Ureter (tissue), 1 donor: Measurements from ENCODE around the gene WTIP. TPM values are rescaled to one million over a fixed set of nuclear protein-coding genes. Genes with fewer than 3 reads are reported as not detected.
"Not testable (repeated sequence)": the region's sequence is repeated elsewhere in the genome, so short reads cannot be mapped to it uniquely, and the experiment has no call there.

Source experiments
- DNase-seq: peaks from one replicate; pipeline ENCODE4 v3.0.0-alpha.2; 2020; ENCODE audit warnings: low spot score
- total RNA-seq: library from RNA; stranded (reverse); gene quantifications from one replicate; pipeline ENCODE4 v1.2.4, GENCODE V29; 2023
- donor health status: DM: yes; HTN: yes; CAD: no.

WTIP gene
- total RNA-seq = 14.9 TPM

DNA sequence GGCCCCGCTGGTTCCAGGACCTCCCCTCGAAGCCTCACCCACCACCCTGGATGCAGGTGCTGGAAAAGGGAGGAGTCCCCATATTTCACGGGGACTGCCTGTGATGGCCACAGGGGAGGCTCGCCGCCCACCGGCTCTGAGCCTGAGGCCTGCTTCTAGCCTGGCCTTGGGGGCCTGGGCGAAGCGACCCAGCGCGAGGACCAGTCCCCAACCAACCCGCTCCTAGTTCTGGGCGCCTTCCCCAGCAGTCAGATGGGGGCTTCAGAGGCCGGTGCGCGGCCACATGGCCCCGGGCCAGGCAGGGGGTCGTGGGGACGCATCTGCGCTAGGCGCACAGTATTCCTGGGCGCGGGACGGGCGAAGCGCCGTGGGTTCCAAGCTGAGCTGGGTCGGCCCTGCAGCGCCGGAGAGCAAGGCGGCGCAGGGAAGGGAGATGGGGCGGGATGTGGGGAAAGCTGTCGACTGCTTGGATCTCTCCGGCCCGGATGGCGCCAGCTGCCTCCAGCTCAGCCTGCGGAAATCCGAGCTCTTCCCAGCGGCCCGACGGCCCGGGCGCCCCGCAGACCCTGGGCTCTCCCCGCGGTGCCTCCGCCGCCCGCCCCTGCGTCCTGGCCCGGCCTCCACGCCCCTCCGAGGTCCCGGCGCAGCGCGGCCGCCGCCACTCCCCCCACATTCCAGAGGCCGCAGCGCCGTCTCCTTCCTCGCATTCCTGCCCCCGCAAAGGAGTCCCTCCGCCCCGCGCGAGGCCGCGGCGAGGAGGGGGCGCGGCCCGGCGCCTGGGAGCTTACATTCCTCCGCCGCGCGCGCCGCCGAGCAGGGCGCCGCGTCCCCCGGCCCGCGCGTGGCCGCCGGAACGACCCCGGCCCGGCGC lies at the start of gene WTIP:
Gene WTIP (plus strand): TSS at position 788 of the 871 bp plus-strand sequence. CDS start 217 bp downstream, outside the sequence.
- peak; percentile 65 for DNase-seq

DNA sequence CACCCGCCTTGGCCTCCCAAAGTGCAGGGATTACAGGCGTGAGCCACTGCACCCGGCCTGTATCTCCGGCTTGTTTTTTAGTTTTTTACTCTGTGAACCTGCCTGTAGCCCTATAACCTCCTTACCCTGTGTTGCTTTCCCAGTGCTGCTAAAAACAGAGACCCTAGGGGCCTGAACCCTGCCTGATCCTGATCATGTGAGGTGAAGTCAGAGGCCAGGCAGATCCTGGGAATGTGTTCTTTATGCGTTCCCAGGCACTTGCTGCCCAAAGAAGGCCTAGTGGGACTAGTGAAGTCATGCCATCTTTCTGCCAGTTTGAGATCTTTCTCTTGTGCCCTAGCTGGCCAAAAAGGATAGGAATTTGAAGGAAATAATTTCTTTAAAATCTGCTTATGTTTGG lies 48.8 kb upstream of the WTIP start:
- no peak for DNase-seq

DNA sequence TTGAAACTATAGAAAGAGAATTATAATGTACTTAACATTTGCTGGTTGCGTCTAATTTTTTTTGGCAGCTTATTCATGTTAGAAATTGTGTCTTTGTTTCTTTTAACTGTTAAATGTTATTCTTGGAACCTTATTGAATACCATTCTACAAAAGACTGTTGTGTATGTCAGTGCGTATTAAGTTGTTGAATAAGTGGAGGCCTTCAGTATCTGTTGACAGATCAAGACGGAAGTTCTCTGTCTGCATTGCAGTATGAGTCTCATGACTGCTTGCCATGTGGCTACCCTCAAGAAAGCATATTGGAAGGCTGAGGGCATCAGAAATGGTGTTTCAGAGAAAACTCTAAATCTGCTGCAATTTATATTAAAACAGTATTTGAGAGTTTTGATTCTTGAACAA lies 44.8 kb upstream of the WTIP start:
- no peak for DNase-seq

DNA sequence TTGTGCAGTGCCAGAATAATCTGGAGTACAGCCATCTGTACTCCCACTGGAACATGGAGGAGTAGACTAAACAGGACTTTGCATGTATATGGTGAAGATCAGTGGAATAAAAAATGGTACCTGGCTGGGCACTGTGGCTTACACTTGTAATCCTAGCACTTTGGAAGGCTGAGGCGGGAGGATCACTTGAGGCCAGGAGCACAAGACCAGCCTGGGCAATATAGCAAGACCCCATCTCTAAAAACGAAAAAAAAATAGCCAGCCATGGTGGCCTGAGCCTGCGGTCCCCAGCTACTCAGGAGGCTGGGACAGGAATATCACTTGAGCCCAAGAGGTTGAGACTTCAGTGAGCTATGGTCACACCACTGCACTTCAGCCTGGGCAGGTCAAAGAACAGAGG lies 33.4 kb upstream of the WTIP start:
- no peak for DNase-seq

DNA sequence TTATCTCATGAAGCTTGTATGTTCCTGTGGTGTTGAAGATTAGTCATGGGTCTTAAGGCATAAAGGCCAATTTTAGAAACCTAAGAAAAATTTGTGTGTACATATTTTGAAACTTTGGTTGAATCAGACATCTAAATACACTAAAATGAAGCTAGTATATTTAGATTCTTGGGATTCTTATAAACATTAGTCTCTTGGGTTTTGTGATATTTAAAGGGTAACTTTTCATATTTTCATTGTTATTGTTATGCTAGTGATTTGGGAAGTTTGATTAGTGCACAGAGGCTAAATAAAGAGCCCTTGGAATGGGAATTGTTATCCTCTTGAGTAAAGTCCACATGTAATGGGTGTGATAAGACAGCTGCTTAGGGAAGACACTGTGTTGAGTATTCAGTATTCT lies 28.8 kb upstream of the WTIP start:
- no peak for DNase-seq

DNA sequence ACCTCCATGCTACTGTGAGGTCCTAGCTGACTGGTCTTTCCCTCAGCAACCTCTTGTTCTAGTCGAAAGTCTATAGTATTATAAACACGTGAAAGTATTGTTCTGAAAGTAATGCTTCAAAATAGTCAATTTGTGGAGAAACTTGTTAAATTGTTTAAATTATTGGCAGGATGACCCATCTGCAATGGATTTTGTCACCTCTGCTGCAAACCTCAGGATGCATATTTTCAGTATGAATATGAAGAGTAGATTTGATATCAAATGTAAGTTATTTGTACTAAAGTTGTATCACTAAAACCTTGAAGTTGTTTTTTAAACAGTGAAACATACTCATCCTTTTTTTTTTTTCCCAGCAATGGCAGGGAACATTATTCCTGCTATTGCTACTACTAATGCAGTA lies 27.5 kb upstream of the WTIP start:
- no peak for DNase-seq

DNA sequence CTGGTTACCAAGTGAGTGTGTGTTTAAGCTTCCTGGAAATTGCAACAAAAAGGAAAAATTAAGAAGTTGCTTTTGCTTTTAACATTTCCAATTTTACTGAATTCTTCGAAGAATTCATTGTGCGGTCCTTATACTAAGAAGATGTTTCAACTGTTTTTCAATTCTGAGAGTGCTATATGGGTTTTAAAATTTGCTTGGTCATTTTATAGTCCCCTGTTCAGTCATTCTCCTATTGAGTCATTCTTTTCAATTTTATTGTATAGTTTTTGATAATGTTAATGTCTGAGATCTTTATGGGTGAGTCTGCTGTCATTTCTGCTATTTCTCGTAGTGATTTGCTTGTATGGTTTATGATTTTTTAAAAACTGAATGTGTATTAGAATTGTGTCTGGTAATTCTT lies 26.9 kb upstream of the WTIP start:
- DNase-seq = no peak

DNA sequence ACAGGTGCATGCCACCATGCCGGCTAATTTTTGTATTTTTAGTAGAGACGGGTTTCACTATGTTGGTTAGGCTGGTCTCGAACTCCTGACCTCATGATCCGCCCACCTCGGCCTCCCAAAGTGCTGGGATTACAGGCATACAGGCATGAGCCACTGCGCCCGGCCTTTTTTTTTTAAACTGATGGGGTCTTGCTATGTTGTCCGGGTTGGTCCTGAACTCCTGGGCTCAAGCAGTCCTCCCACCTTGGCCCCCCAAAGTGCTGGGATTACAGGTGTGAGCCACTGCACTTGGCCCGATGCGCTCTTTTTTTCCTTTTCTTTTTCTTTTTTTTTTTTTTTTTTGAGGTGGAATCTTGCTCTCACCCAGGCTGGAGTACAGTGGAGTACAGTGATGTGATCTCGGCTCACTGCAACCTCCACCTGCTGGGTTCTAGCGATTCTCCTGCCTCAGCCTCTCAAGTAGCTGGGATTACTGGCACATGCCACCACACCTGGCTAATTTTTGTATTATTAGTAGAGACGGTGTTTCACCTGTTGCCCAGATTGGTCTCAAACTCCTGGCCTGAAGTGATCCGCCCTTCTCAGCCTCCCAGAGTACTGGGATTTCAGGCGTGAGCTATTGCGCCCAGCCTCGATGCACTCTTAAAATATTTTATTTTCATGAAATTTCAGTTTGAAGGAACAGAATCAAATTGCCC lies 25.6 kb upstream of the WTIP start:
- DNase-seq = not testable (repeated sequence)

DNA sequence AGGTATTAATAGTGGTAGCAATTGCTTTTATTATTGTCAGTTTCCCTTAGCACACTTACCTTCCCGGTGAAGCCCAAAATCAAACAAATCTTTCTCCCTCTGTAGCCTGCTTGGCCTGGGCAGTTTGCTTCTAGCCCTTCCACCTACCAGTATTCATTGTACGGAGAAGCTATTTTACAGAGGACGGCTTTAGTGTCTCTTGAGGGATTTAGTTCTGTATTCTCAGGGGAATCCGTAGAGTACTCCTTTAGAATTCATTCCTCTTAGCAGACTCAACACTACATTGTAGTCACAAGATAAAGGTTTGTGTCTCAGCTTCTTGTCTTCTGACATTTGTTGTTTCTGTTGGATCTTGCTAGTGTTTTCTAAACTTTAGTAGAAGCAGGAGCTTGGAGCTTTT lies 24.1 kb upstream of the WTIP start:
- DNase-seq = no peak

DNA sequence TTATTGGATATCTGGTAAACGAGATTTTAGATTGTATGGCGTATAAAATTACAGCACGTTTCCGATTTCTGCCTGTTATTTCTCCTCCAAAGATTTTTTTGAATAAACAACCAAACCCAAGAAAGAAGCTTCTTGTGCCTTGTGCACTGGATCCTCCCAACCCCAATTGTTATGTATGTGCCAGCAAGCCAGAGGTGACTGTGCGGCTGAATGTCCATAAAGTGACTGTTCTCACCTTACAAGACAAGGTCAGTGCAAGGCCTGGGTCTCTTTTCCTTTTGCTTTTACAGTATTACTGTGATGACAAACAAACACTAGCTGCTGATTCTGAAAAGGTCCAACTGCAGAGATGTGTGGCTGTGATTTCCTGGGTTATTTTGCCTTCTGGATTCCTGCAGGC lies 22.9 kb upstream of the WTIP start:
- no peak for DNase-seq

DNA sequence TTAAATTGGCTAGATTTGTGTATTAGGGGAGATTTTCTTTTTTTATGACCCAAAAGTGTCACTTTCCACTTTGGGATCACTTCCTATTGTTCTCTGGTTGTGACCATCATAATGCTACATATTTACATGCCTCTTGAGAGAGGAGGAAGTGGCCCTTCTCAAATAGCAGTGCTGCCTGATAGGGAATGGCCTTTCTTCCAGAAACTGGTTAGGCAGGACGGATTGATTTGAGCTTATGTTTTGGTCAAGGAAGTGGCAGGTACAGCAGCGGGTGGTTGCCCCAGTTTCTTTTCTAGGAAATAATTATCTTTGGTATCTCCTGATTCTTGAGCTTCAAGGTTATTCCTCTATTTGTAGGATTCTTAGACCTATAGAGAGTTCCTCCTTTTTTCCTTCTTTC lies 21.9 kb upstream of the WTIP start:
- DNase-seq = peak; percentile 66

DNA sequence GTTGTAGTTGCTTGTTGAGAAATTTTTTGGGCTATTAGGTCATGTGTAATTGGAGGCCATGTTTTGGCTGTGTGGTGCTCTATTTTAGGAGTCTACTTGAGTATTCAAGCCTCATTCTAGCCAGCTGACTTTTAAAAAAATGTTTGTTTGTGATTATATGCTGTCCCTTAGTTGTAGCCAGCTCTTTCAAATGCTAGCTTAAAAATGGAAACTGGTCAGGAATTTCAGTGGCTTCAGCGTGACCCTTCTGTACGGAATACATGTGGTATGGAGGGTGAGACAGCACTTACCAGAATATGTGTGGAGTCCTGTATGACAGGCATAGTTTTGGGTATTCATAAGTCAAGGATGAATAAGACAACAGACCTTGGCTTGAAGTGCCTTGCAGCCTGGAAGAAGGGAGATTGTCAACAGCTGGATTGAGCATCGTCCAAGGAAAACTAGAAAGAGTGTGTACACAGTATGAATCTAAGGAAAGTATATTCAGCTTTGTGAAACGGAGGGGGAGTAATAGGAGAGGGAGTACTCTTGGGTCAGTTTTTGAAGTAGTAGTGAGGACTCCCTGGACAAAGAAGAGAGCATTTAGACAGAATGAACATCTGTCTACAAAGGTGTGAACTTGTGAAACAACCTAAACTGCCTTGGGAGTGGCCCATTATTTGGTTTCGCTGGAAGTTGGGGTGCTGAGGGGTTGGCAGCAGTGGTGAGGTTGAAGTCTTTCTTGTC lies 20.0 kb upstream of the WTIP start:
- no peak for DNase-seq

DNA sequence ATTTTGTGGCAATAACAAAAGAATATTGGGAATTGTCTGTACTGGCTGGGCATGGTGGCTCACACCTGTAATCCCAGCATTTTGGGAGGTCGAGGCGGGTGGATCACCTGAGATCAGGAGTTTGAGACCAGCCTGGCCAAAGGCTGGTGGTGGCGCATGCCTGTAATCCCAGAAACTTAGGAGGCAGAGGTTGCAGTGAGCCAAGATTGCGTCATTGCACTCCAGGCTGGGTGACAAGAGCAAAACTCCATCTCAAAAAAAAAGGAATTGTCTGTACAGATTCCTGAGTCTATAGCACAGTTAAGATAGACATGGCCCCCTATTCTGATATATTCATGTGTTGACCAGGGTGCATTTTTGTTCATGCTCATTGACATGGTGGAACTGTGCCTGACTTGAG lies 16.8 kb upstream of the WTIP start:
- DNase-seq = not testable (repeated sequence)

DNA sequence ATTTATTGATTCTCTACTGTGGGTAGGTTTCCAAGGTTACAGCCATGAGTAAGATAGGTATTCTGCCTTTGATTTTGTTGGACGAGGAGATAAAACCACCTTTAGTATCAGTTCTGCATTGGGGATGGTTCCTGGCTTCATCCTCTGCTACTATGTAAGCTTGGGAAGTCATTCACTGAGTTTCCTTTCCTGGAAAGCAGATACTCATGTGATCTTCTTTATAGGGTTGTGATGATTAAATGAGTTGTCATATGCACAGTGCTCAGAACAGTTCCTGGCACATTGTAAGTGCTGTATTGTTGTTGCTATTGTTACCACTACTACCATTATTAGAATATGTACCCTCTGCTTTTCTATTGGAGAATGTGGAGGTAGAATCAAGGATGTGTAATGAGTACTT lies 13.1 kb upstream of the WTIP start:
- DNase-seq = no peak

DNA sequence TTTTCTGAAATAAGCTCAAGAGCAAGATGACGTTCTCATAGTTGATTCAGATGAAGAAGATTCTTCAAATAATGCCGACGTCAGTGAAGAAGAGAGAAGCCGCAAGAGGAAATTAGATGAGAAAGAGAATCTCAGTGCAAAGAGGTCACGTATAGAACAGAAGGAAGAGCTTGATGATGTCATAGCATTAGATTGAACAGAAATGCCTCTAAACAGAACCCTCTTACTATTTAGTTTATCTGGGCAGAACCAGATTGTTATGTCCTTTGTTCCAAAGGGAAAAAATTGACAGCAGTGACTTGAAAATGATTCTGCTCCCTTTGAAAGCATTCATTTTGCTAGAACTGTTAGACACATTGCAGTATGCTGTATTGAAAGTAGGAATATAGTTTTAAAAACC lies 12.5 kb upstream of the WTIP start:
- DNase-seq = not testable (repeated sequence)

DNA sequence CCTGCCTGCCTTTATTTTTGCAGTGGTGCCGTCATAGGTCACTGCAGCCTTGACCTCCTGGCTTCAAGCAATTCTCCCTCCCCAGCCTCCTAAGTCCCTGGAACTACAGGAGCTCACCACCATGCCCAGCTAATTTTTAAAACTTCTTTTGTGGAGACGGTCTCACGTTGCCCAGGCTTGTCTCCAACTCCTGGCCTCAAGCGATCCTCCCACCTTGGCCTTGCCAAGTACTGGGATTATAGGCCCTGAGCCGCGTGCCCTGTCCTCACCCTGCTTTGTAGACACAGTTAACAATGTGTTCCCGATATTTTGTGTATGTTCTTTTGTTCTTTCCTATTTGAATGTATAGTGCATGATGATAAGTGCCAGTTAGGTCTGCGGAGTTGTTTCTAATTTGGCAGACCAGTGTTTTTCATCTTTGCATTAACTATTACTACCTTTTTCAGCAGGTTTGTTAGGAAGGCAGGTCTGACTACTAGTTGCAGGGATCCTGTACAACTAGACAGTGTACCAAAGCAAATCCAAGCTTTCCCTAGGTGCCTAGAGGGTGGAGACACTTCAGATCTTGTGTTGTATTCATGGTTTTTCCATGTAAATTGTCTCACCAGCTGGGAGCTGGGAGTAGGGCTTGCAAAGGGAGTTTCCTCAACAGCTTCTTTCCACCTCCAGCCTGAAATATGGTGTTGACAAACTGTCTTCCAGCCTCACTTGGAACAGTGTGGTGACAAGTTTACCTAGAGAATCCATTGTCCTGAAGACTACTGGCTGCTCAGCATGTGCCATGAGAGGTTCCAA lies 9.5 kb upstream of the WTIP start:
- DNase-seq = peak; percentile 14

DNA sequence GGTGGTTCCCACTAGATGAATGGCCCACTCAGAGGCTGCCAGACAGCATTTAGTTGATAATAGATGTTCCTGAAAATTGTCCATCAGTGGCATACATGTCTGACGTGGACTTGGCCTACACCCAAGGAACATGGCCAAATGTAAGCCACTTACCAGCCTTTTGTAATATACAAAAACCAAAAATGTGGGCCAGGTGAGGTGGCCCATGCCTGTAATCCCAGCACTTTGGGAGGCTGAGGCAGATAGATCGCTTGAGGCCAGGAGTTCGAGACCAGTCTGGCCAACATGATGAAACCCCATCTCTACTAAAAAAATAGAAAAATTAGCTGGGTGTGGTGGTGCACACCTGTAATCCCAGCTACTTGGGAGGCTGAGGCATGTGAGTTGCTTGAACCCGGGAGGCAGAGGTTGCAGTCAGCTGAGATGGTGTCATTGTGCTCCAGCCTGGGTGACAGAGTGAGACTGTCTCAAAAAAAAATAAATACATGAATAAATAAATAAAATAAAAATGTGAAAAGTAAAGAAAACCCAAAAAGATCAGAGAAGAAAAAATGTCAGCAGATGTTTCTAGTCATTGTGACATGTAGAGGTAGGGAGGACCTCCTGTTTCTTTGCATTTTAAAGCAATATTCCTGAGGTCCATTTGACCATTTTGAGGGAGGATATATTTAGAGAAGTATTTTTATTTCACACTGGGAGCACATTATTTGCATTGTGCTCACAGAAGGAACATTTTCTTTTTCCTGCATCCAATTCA lies 7.1 kb upstream of the WTIP start:
- peak; percentile 17 for DNase-seq

DNA sequence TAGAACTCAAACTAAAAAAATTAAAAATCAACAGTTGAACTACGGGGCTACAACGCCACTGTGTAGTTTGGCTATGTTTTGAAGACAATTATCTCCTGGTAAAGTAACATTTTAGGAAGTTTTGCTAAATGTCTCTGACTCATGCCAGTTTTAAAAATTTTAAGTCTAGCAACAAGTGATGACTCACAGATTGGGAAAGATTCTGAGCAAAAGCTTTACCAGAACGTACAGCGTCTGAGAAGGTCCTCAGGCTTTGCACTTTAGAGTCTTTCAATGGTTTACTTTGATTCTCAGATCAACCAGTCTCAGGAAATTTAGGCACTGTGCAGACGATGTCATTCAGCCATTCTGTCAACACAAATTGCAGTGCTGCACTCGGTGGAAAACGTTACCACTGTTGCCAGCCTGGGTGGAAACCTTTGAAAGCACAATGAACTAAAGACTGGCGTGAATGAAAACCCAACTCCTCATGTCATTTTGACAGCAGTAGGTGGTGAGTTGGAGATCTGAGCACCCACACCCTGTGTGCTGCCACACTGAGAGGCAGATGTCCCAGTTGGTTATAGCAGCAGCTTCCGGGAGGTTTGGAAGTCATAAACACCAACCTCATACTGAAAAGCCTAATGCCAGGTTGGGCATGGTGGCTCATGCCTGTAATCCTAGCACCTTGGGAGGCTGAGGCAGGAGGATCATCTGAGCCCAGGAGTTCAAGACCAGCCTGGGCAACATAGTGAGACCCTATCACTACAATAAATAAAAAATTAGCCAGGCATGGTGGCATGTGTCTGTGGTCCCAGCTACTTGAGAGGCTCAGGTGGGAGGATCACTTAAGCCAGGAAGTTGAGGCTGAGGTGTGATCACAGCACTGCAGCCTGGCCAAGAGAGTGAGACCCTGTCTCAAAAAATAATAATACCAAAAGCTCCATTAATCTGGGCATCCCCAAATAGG lies 6.3 kb upstream of the WTIP start:
- DNase-seq = no peak

DNA sequence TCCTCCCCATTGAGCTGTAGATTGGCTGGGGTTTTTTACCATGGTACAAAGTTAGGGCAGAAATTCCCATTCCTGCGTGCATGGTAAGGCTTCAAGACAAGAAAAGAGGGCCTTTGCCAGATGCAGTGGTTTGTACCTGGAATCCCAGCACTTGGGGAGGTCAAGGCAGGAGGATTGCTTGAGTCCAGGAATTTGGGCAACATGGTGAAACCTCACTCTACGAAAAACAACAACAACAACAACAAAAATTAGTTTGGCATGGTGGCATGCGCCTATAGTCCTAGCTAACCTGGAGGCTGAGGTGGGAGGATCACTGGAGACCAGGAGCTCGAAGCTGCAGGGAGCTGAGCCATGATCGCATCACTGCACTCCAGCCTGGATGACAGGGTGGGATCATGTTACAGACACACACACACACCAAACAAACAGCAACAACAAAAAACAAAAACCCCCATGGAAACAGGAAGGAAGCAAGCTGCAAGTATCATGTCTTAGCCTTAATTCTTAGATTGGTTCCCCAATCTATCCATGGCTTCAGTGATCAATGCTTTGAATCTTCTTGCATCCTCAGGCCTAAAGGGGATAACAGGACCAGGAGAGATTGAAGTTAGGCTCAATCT lies 5.5 kb upstream of the WTIP start:
- no peak for DNase-seq
